Activated CD4-positive, alpha-beta memory T cell treated with anti-CD3 and anti-CD28 coated beads, Interleukin-2, amount 10 ng/mL, durations not matched to agents 7 days and 5 days (primary cell): Measurements from ENCODE around the gene USP11. TPM values are rescaled to one million over a fixed set of nuclear protein-coding genes. Genes with fewer than 3 reads are reported as not detected.

Source experiments
- CTCF ChIA-PET: fragments of 350-600 bp; sonication (Branson Sonifier 250); formaldehyde crosslinking; loops from one replicate; lab custom pipeline; 2021; ENCODE audit warnings: antibody characterized with exemption, inconsistent platforms; lab: Charles Lee
- POLR2A ChIA-PET: fragments of 350-600 bp; sonication (Branson Sonifier 250); formaldehyde crosslinking; loops from one replicate; lab custom pipeline; 2021; ENCODE audit warnings: antibody characterized with exemption; lab: Charles Lee
- DNase-seq: peaks from one replicate; pipeline ENCODE4 v3.0.0-alpha.2; 2020
- H3K27ac Mint-ChIP-seq: one replicate; pipeline ENCODE4 v1.8.0; 2021; ENCODE audit warnings: mild to moderate bottlenecking, mixed read lengths
- H3K27me3 Mint-ChIP-seq: one replicate; pipeline ENCODE4 v1.8.0; 2021; ENCODE audit warnings: mixed read lengths
- H3K36me3 Mint-ChIP-seq: one replicate; pipeline ENCODE4 v1.8.0; 2021; ENCODE audit warnings: low read depth, mixed read lengths
- H3K4me1 Mint-ChIP-seq: one replicate; pipeline ENCODE4 v1.8.0; 2021; ENCODE audit warnings: mixed read lengths
- H3K4me3 Mint-ChIP-seq: one replicate; pipeline ENCODE4 v1.8.0; 2021; ENCODE audit warnings: mild to moderate bottlenecking, mixed read lengths
- H3K9me3 Mint-ChIP-seq: one replicate; pipeline ENCODE4 v1.8.0; 2021; ENCODE audit warnings: mixed read lengths
- total RNA-seq, 2 experiments: library from RNA; stranded (reverse); gene quantifications; one replicate each; pipeline ENCODE4 v1.2.3, GENCODE V29; 2021

The USP11 gene
- total RNA-seq, 2 experiments from 2014 or later = 27.6 to 29.4 TPM

DNA sequence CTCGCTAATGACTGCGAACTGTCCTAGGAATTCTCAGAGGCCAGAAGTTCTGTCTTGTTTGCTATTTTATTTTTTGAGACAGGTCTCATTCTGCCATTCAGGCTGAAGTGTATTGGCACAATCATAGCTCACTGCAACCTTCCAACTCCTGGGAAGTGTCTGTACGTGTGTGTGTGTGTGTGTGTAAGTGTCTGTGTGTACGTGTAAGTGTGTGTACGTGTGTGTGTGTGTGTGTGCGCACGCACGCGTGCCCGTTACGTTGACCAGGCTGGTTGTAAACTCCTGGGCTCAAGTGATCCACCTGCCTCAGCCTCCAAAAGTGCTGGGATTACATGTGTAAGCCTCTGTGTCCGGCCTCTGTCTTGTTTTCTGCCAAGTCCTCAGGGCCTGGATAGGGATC is 24.7 kb upstream of the USP11 start:
- no peak for DNase-seq
- Mint-ChIP-seq H3K4me1 (no peaks in the 10 kb centered on the region), H3K27ac (no peak overlapping the region), H3K27me3 (no peaks in the 10 kb centered on the region), H3K4me3 (no peak overlapping the region), H3K36me3 (peaks cover 59% of the 10 kb centered on the region), H3K9me3 (no peaks in the 10 kb centered on the region)
- ChIA-PET CTCF (no interaction called here), POLR2A (interaction anchor here (1.2 kb wide), 1 partner anchor 9 kb away, joined by 5 read pairs; no protein-coding TSS in a partner anchor)

- Mint-ChIP-seq H3K9me3 (no peaks in the 10 kb centered on the region), H3K27ac (no peak overlapping the region), H3K36me3 (peaks cover 59% of the 10 kb centered on the region), H3K4me1 (no peaks in the 10 kb centered on the region), H3K27me3 (no peaks in the 10 kb centered on the region), H3K4me3 (no peak overlapping the region)
- ChIA-PET POLR2A (interaction anchor here (1.2 kb wide), 1 partner anchor 8 kb away, joined by 5 read pairs; no protein-coding TSS in a partner anchor), CTCF (no interaction called here)
- DNase-seq = no peak
Measured at GRCh38 chrX:47209508-47210238, 23.1 kb upstream of the USP11 start.

- Mint-ChIP-seq H3K9me3 (no peaks in the 10 kb centered on the region), H3K4me1 (no peaks in the 10 kb centered on the region), H3K27ac (no peak overlapping the region), H3K27me3 (no peaks in the 10 kb centered on the region), H3K36me3 (peaks cover 63% of the 10 kb centered on the region), H3K4me3 (no peak overlapping the region)
- ChIA-PET CTCF (no interaction called here), POLR2A (no interaction called here)
- no peak for DNase-seq
Measured at GRCh38 chrX:47210661-47211425, 22.0 kb upstream of the USP11 start.

DNA sequence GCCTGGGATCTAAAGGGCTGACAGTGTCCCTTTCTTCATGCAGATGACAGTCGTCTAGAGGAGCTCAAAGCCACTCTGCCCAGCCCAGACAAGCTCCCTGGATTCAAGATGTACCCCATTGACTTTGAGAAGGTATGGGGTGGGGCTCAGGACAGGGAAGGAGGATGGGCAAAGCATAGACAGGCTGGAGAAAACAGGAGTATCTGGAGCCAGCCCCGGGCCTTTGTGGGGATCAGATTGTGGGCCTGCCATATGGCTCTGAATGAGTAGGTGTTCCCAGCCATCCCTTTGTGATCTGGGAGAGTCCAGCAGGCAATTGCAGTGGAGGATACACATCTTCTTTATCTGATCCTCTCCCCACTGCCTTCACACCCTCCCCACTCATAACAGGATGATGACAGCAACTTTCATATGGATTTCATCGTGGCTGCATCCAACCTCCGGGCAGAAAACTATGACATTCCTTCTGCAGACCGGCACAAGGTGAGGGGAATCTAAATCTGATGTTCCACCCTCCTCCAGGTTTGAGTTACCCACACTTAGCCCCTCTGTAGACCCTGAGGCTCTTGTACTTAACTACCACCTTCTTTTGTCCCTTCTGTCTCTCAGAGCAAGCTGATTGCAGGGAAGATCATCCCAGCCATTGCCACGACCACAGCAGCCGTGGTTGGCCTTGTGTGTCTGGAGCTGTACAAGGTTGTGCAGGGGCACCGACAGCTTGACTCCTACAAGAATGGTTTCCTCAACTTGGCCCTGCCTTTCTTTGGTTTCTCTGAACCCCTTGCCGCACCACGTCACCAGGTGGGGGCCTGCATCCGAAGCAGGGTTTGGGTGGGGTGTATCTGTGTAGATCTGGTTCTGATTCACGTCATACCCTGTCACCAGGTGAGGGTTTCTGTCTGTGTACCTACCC is 20.2 kb upstream of the USP11 start:
- Mint-ChIP-seq H3K4me3 (no peak overlapping the region), H3K27me3 (no peaks in the 10 kb centered on the region), H3K36me3 (peaks cover 58% of the 10 kb centered on the region), H3K4me1 (peaks cover 16% of the 10 kb centered on the region), H3K27ac (no peak overlapping the region), H3K9me3 (no peaks in the 10 kb centered on the region)
- ChIA-PET CTCF (no interaction called here), POLR2A (no interaction called here)
- DNase-seq = no peak

DNA sequence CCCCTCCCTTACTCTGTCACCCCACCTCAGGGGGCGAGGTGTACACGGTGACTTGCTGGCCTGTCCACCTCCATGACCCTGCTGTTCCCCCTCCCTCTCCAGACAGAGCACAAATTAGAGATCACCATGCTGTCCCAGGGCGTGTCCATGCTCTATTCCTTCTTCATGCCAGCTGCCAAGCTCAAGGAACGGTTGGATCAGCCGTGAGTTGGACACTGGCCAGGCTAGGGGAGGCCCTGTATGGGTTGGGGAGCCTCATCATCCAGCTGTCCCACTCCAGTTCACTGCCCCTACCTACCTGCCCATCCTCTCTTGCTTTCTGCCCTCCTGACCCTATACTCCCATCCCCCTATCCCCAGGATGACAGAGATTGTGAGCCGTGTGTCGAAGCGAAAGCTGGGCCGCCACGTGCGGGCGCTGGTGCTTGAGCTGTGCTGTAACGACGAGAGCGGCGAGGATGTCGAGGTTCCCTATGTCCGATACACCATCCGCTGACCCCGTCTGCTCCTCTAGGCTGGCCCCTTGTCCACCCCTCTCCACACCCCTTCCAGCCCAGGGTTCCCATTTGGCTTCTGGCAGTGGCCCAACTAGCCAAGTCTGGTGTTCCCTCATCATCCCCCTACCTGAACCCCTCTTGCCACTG is 18.3 kb upstream of the USP11 start:
- CTCF ChIA-PET = no interaction called here
- POLR2A ChIA-PET = no interaction called here
- H3K4me3 Mint-ChIP-seq = no peak overlapping the region
- H3K27me3 Mint-ChIP-seq = no peaks in the 10 kb centered on the region
- H3K36me3 Mint-ChIP-seq = peaks cover 60% of the 10 kb centered on the region
- H3K27ac Mint-ChIP-seq = no peak overlapping the region
- H3K4me1 Mint-ChIP-seq = peaks cover 21% of the 10 kb centered on the region
- DNase-seq = no peak
- no peaks in the 10 kb centered on the region for H3K9me3 Mint-ChIP-seq

- DNase-seq = no peak
- Mint-ChIP-seq H3K9me3 (no peaks in the 10 kb centered on the region), H3K27me3 (no peaks in the 10 kb centered on the region), H3K36me3 (peaks cover 66% of the 10 kb centered on the region), H3K4me3 (no peak overlapping the region), H3K4me1 (peaks cover 29% of the 10 kb centered on the region), H3K27ac (no peak overlapping the region)
- ChIA-PET POLR2A (interaction anchor here (1.0 to 1.3 kb wide), 2 partner anchors 8 to 21 kb away, joined by 3 read pairs; no protein-coding TSS in a partner anchor), CTCF (no interaction called here)
Measured at GRCh38 chrX:47215291-47215900, 17.4 kb upstream of the USP11 start.

DNA sequence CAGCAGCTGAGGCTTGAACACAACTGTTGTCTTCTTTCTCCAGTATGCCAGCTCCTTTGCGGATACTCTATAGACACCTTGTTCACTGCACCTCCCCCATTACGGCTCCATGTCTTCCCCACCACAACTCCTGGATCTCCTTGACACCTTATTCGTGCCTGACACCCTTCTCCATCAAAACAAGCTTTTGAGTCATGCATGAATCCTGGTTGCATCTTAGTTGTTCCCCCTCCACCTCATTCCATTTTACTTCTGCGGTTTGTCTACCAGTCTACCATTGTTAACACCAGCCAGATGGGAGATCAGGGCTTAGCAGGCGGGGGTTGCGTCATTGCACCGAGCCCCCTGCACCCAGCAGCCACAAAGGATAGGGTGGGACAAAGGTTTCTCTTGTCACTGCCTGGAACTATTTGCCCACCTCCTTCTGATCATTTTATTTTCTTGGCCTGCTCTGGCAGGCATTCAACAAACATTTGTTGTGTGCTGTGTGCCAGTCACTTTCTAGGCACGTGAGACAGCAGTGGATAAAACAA is 16.4 kb upstream of the USP11 start:
- H3K36me3 Mint-ChIP-seq = peaks cover 65% of the 10 kb centered on the region

GRCh38 chrX:47217121-47217851 is 15.5 kb upstream of the USP11 start:
- Mint-ChIP-seq H3K27ac (peak overlapping the region; percentile 97), H3K36me3 (peaks cover 59% of the 10 kb centered on the region), H3K4me1 (peaks cover 43% of the 10 kb centered on the region), H3K9me3 (no peaks in the 10 kb centered on the region), H3K27me3 (no peaks in the 10 kb centered on the region), H3K4me3 (peak overlapping the region; percentile 85)
- no peak for DNase-seq
- ChIA-PET POLR2A (interaction anchor here (0.7 to 5.0 kb wide), 10 partner anchors 8 to 310 kb away, joined by 3 to 53 read pairs (median 8); partner anchors contain the start of genes NDUFB11, RBM10 and USP11), CTCF (interaction anchor here (0.6 to 1.7 kb wide), 5 partner anchors 16 to 167 kb away, joined by 3 to 6 read pairs (median 4); partner anchors contain the start of genes NDUFB11, RBM10 and USP11)

More for the DNA sequence above, 16.4 kb upstream of the USP11 start:
- POLR2A ChIA-PET = interaction anchor here (0.9 to 5.0 kb wide), 7 partner anchors 9 to 307 kb away, joined by 3 to 53 read pairs (median 3); partner anchors contain the start of gene USP11
- Mint-ChIP-seq H3K27me3 (no peaks in the 10 kb centered on the region), H3K4me3 (peak overlapping the region; percentile 85), H3K9me3 (no peaks in the 10 kb centered on the region), H3K4me1 (peaks cover 38% of the 10 kb centered on the region), H3K27ac (peak overlapping the region; percentile 97)
- no peak for DNase-seq
- CTCF ChIA-PET = no interaction called here

- CTCF ChIA-PET = interaction anchor here (0.6 to 1.7 kb wide), 6 partner anchors 15 to 306 kb away, joined by 3 to 6 read pairs (median 4); partner anchors contain the start of genes NDUFB11, RBM10 and USP11
- no peaks in the 10 kb centered on the region for H3K9me3 Mint-ChIP-seq
- peak; percentile 95 for DNase-seq
- peaks cover 43% of the 10 kb centered on the region for H3K4me1 Mint-ChIP-seq
- POLR2A ChIA-PET = interaction anchor here (0.7 to 5.0 kb wide), 9 partner anchors 9 to 309 kb away, joined by 3 to 53 read pairs (median 11); partner anchors contain the start of genes NDUFB11, RBM10 and USP11
- H3K27ac Mint-ChIP-seq = peak overlapping the region; percentile 97
- H3K27me3 Mint-ChIP-seq = no peaks in the 10 kb centered on the region
- peaks cover 54% of the 10 kb centered on the region for H3K36me3 Mint-ChIP-seq
- H3K4me3 Mint-ChIP-seq = peak overlapping the region; percentile 85
Measured at GRCh38 chrX:47217852-47218279, 14.9 kb upstream of the USP11 start.

GRCh38 chrX:47218280-47218919 is 14.4 kb upstream of the USP11 start, which contains the start of gene CDK16:
TSS of gene CDK16 (plus strand) at chrX:47218681. CDS start at chrX:47223558, 4,877 bp downstream.
- Mint-ChIP-seq H3K27ac (peak within 1 kb of the TSS; percentile 97), H3K27me3 (no peaks in the 10 kb centered on the region), H3K4me1 (peaks cover 43% of the 10 kb centered on the region), H3K9me3 (no peaks in the 10 kb centered on the region), H3K36me3 (peaks cover 52% of the 10 kb centered on the region), H3K4me3 (peak within 1 kb of the TSS; percentile 96)
- ChIA-PET POLR2A (interaction anchor here (0.7 to 5.0 kb wide), 12 partner anchors 10 to 341 kb away, joined by 3 to 53 read pairs (median 4); partner anchors contain the start of genes NDUFB11, RBM10 and USP11), CTCF (interaction anchor here (0.8 to 1.7 kb wide), 5 partner anchors 15 to 305 kb away, joined by 3 to 6 read pairs (median 4); partner anchors contain the start of genes NDUFB11, RBM10 and USP11)
- peak; percentile 73 for DNase-seq
